Measurements from ENCODE around the gene KLHL11.
"Not testable (repeated sequence)": the region's sequence is repeated elsewhere in the genome, so short reads cannot be mapped to it uniquely, and the experiment has no call there.

KLHL11 gene

DNA sequence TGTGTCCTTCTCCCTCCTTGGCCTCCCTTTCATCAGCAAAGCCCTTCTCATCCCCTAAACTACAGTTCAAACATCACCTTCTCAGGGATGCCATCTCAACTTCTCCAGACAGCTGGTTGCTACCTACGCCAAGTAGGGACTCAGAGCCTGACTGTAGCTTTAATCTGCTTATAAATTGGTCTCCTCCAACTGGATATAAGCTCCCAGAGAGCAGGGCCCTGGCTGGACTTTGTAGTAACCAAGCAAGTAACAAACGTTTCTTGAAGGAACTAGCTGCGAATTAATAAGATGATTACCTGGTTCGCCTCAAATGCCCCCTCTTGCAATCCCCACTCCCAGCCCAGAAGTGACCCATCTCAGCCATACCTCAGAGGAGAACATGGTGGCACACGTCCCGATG lies 17.5 kb upstream of the KLHL11 start:
- no peak for DNase-seq

DNA sequence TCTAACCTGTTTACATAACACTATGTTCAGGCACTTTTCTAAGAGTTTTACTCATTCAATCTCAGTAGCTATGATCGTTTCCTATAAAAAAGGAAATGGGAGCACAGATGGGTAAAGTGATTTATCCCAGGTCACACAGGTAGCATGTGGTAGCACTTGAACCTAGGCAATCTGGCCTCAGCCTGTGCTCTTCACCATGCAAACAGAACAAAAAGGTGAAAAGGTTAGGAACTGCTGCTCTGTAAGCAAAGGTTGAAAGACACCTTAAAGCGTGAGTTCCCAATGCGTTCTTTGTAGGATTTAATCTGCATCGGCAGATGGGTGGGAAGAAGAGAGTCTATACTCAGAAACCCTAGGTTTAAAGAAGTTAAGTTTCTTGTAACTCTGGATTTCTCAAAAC lies 14.9 kb upstream of the KLHL11 start:
- no peak for DNase-seq

- DNase-seq = not testable (repeated sequence)
These were observed 9.1 kb upstream of the KLHL11 start for GRCh38 chr17:41874293-41874670.

DNA sequence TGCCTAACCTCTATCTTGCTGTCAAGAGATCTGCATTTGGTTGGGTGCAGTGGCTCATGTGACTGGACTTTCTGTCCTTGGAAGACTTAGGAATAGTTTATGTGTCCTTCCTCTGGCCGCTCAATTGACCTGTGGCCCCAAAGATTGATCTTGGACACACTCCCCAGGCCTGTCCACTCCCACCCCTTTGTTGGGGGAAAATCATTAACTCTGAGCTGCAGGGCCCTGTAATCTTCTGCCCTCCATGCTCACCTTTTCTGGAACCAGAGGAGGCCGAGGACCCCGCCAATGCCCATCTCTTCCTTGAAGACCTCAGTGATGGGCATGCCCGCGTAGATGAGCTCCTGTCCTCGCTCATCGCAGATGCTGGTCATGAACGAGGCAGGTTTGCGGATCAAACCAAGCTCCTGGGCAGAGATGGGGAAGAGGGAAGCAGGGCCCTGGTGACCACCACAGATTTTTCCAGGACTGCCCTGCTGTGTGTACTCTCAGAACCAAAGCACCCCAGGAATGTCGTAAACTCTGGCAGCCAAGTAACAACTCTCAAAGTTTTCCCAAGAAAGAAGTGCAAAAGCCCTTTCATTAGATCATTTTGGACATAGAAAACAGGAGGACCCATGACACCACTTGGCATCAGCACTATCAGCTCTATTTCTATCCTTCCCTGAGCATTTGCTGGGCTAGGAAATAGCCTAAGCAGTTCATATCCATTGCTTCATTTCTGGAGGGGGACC lies 8.5 kb upstream of the KLHL11 start:
- no peak for DNase-seq

GRCh38 chr17:41871789-41872188 lies 6.6 kb upstream of the KLHL11 start:
- no peak for DNase-seq

- no peak for DNase-seq
These were observed 5.4 kb upstream of the KLHL11 start for GRCh38 chr17:41870627-41871026.

GRCh38 chr17:41870097-41870496 lies 4.9 kb upstream of the KLHL11 start:
- no peak for DNase-seq

- DNase-seq = no peak
These were observed 4.2 kb upstream of the KLHL11 start for GRCh38 chr17:41869426-41869825.

DNA sequence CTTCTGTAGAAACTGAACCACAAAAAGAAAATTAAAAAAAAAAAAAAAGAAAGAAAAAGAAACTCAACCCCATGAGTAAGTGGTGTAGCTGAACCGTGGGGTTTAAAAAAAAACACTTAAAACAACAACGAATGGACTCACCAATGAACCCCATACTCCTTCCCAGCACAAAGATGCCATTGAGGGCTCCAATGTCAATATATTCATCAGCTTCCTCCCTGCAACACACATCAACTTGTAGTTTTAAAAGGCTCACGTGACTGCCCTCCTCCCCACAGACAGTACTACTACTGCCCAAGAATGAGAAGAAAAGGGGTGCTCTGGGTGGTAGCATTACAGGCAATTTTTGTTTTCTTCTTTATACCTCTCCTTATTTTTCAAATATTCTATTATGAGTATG lies 3.3 kb upstream of the KLHL11 start:
- DNase-seq = no peak

DNA sequence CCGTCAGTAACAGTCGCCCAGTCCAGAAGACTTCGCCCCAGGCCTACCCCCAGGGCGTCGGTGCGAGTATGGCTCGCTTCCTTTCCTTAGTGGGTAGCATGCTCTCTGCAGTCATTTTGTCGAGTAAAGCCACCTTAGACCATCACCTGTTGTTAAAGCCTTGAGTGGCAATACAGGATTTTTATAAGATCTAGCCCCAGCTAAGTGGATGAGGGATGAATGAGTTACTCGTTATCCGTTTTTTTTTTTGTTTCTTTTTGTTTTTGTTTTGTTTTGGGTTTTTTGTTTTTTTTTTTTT lies 322 bp upstream of the KLHL11 start:
- DNase-seq = no peak

DNA sequence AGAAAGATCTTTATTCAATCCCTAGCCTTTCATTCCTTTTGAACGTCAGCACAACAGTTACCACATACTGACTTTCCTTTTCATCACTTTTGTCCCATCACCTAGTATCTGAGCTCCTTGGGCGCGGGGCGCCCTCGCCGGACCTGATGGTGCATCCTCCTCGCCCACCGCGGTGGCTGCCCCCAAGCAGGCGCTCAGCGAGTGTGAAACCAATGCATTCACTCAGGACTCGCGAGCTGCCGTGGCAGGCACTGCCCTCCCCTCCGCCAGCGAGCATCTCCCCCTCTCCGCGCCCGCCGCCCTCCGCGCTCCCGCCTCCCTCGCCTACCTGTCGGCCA lies 756 bp downstream of the KLHL11 start:
- DNase-seq = no peak

DNA sequence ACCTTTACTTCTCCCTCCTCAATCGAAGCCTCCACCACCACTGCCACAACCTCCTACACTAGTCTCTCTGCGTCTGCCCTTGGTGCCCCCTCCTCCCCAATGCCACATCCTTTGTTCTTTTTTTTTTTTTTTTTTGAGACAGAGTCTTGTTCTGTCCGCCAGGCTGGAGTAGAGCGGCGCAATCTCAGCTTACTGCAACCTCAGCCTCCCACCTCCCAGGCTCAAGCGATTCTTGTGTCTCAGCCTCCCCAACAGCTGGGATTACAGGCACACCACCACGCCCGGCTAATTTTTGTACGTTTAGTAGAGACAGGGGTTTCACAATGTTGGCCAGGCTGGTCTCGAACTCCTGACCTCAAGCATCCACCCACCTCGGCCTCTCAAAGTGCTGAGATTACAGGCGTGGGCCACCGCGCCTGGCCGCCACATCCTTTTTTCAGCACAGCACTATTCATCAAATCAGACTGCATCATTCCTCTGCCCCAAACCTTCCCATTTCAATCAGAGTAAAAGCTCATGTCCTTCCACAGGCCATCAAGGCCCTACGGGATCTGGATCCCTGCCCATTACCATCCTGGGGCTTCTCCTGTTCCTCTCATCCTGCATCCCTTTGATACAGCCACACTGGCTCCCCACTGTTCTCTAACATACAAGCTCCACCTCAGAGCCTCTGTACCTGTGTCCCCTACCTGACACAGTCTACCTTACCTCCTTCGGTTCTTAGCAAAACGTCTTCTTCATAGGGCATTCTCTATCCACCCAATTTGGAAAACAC lies 2.0 kb downstream of the KLHL11 start:
- DNase-seq = no peak

DNA sequence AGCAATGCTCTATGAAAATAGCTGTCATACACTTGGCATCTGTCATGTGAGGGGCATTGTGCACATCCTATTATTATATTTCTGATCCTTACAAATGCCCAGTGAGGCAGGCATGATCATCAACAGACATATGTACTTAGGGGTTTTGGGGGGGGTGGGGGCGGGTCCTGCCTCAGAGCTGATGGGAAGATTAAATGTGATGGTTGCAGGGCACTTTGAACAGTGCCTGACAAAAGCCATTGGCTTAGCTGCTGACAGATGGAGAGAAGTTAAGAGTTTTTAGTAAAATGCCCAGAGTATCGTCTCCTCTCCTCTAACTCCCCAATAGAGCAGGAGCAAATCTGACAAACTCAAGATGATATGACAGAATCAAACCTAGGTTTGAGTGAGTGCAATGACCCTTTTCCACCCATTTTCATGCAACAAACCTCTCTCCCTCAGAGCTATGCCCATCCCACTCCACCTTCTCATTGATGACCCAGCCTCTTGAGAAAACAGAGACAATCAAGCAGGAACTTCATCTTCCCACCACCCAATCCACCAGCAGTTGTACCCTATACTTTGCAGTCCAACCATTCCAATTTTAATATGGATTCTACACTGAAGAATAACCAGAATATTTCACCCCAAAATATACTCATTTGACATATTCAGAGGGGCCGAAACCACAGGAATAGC lies 4.8 kb downstream of the KLHL11 start:
- no peak for DNase-seq

- not testable (repeated sequence) for DNase-seq
These were observed 13.8 kb downstream of the KLHL11 start for GRCh38 chr17:41851382-41851781.

DNA sequence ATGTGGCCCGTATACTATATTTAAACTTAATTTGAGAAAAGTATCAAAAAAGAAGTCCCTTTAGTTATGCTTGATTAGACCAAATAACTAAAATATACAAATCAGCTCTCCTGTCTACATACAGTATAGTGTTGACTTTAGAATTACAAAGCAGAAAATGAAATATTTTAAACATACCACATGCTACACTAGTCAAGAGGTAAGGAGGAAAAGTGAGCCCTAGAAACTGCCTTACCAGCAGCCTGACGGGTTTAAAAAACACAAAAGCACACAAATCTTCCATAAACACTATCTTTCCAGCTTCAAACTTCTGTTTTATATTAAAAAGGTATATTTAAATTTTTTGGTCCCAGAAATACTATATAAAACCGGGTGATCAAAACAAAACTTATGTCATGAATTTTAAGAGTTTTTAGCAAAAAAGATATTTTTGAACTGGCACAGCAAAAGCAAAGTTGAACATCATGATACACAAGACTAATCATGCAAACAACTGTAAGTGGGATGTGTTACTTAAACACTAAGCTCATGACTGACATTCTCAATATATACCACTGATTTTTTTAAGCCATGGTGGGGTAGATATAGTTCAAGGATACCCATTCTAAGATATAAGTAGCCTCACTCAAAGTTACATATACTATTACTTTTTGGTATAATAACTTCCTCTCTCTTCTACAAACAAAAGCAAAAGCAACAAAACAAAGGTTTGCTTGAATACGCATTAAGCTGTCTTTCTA lies 15.8 kb downstream of the KLHL11 start:
- DNase-seq = no peak

- no peak for DNase-seq
These were observed 16.4 kb downstream of the KLHL11 start for GRCh38 chr17:41848788-41849187.

- DNase-seq = no peak
These were observed 20.3 kb downstream of the KLHL11 start for GRCh38 chr17:41844971-41845370.

GRCh38 chr17:41840781-41841180 lies 24.4 kb downstream of the KLHL11 start:
- not testable (repeated sequence) for DNase-seq

GRCh38 chr17:41839448-41839847 lies 25.8 kb downstream of the KLHL11 start:
- not testable (repeated sequence) for DNase-seq

GRCh38 chr17:41837761-41838538 lies 27.3 kb downstream of the KLHL11 start, which contains the start of gene KLHL10:
Gene KLHL10, plus strand, starts transcription at chr17:41837825. Its CDS starts 108 bp downstream, at chr17:41837933.
- DNase-seq = no peak

- DNase-seq = no peak
These were observed 28.6 kb downstream of the KLHL11 start for GRCh38 chr17:41836550-41837196.
